Measurements from ENCODE around the gene CDIP1.

The CDIP1 gene

DNA sequence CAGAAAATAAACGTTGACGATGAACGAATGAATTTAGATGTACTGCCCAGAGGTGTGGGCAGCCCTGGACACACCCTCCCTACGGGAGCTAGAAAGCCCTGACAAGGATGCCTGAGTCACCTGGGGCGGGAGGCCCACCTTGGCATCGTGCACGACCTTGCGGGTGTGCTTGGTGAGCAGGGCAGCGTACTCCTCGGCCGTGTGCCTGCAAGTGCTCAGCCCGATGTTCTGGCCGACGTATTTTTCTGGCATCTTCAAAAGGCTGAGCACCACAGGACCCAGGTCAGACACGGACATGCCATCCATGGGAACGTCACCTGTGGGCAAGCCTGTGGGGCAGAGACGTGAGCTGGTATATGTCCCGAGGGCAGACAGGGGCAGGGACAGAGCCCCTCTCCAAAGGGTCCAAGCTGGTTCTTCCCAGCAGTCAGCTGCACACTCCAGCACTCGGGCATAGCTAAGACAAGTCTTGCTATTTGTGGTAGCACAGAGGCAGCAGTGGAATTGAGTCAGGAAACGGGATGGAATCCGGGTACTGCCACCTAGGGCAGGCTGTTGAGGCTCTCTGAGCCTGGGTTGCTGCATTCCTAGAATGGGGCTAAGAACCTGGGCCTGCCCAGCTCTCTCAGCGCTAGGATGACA lies 74.9 kb downstream of the CDIP1 start:
- Histone ChIP-seq H3K9me3 (ENCODE audit: low read length) (no peaks in the 10 kb centered on the region), H3K36me3 (ENCODE audit: insufficient read depth, low read length) (peaks cover 68% of the 10 kb centered on the region), H3K9me2 (ENCODE audit: low read depth, low read length) (no peaks in the 10 kb centered on the region), H3K9ac (ENCODE audit: low read length) (no peak overlapping the region), H3K4me1 (ENCODE audit: insufficient read depth, low read length, severe bottlenecking) (no peaks in the 10 kb centered on the region), H3F3A (ENCODE audit: insufficient read depth, low read length) (no peaks in the 10 kb centered on the region), H3K27me3 (ENCODE audit: insufficient read depth, low read length) (no peaks in the 10 kb centered on the region), H3K27ac (ENCODE audit: low read depth, low read length, poor library complexity, severe bottlenecking) (no peak overlapping the region), H3K4me2 (ENCODE audit: low read length) (no peak overlapping the region), H4K20me1 (ENCODE audit: insufficient read depth, low read length) (no peaks in the 10 kb centered on the region), H2AFZ (ENCODE audit: low read length) (no peak overlapping the region), H3K79me2 (ENCODE audit: insufficient read depth, low read length) (no peaks in the 10 kb centered on the region), H3K4me3 (ENCODE audit: low read depth, low read length, poor library complexity, severe bottlenecking) (no peak overlapping the region)
- TF ChIP-seq, protein P1, sequence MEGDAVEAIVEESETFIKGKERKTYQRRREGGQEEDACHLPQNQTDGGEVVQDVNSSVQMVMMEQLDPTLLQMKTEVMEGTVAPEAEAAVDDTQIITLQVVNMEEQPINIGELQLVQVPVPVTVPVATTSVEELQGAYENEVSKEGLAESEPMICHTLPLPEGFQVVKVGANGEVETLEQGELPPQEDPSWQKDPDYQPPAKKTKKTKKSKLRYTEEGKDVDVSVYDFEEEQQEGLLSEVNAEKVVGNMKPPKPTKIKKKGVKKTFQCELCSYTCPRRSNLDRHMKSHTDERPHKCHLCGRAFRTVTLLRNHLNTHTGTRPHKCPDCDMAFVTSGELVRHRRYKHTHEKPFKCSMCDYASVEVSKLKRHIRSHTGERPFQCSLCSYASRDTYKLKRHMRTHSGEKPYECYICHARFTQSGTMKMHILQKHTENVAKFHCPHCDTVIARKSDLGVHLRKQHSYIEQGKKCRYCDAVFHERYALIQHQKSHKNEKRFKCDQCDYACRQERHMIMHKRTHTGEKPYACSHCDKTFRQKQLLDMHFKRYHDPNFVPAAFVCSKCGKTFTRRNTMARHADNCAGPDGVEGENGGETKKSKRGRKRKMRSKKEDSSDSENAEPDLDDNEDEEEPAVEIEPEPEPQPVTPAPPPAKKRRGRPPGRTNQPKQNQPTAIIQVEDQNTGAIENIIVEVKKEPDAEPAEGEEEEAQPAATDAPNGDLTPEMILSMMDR (IDR thresholded peaks at IDR 0.05; ENCODE audit: low read length): no peak
- no peak for TF ChIP-seq EZH2 (IDR thresholded peaks at IDR 0.05; ENCODE audit: borderline replicate concordance, low read length)

DNA sequence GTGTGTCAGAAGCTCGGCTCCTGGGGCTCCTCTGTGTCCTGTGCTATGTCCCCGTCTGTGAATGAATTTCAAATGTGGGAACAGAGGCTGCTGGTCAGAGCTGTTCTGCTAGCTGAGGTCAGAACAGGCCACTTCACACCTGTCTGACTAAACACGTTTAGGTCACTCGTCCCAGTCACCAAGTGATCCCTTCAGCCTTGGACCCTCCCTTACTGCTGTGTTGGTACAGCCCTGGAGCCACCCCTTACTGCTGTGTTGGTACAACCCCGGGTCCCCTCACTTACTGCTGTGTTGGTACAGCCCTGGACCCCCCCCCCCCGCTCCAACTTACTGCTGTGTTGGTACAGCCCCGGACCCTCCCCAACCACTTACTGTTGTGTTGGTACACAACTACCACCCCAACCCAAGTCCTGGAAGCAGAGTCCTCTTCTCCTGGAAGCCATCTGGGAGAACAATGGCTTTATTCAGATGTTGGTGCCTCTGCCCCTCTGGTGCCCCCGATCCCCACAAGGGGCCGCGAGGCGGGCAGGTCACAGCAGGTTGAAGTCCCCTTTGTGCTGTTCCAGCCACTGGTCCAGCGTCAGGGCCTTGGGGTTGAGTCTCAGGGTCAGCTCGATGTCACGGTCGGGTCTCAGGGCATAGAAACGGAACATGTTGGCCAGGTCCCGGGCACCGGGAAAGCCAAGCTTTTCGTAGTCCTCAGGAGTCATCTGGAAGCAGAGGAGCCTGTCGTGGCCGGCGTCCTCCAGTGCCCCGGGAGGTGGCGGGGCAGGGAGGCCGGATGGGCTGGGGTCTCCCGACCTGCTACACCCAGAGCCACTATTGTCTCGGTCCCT lies 77.1 kb downstream of the CDIP1 start:
- Histone ChIP-seq H3K4me2 (ENCODE audit: low read length) (no peak overlapping the region), H3K79me2 (ENCODE audit: insufficient read depth, low read length) (no peaks in the 10 kb centered on the region), H3F3A (ENCODE audit: insufficient read depth, low read length) (no peaks in the 10 kb centered on the region), H4K20me1 (ENCODE audit: insufficient read depth, low read length) (no peaks in the 10 kb centered on the region), H2AFZ (ENCODE audit: low read length) (no peak overlapping the region), H3K27me3 (ENCODE audit: insufficient read depth, low read length) (no peaks in the 10 kb centered on the region), H3K9me2 (ENCODE audit: low read depth, low read length) (no peaks in the 10 kb centered on the region), H3K9me3 (ENCODE audit: low read length) (no peaks in the 10 kb centered on the region), H3K9ac (ENCODE audit: low read length) (no peak overlapping the region), H3K27ac (ENCODE audit: low read depth, low read length, poor library complexity, severe bottlenecking) (no peak overlapping the region), H3K4me1 (ENCODE audit: insufficient read depth, low read length, severe bottlenecking) (no peaks in the 10 kb centered on the region), H3K4me3 (ENCODE audit: low read depth, low read length, poor library complexity, severe bottlenecking) (no peak overlapping the region), H3K36me3 (ENCODE audit: insufficient read depth, low read length) (peaks cover 61% of the 10 kb centered on the region)
- TF ChIP-seq, protein P1 (IDR thresholded peaks at IDR 0.05; ENCODE audit: low read length): no peak
- no peak for TF ChIP-seq EZH2 (IDR thresholded peaks at IDR 0.05; ENCODE audit: borderline replicate concordance, low read length)

DNA sequence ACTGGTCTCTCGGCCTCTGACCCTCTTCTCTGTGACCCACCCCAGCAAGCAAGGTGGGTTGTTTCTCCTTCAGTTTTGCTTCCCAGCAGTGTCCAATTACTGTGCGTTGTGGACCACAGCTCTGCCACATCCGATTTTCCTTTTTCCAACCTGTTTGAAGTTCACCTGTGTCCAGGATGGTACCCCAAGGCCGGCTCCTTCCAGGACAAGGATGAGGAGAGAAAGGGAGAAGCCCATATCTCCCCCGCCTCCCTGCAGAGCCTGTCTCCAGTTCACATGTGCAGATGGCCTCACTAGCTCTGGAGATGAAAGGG lies 77.7 kb downstream of the CDIP1 start:
- peaks cover 61% of the 10 kb centered on the region for H3K36me3 ChIP-seq (ENCODE audit: insufficient read depth, low read length)
- H3K9ac ChIP-seq (ENCODE audit: low read length): no peak overlapping the region
- H3K4me2 ChIP-seq (ENCODE audit: low read length): no peak overlapping the region
- no peak overlapping the region for H3K4me3 ChIP-seq (ENCODE audit: low read depth, low read length, poor library complexity, severe bottlenecking)
- H3K27me3 ChIP-seq (ENCODE audit: insufficient read depth, low read length): no peaks in the 10 kb centered on the region
- no peaks in the 10 kb centered on the region for H3K4me1 ChIP-seq (ENCODE audit: insufficient read depth, low read length, severe bottlenecking)
- H3K79me2 ChIP-seq (ENCODE audit: insufficient read depth, low read length): no peaks in the 10 kb centered on the region
- no peak overlapping the region for H2AFZ ChIP-seq (ENCODE audit: low read length)
- H3K9me3 ChIP-seq (ENCODE audit: low read length): no peaks in the 10 kb centered on the region
- no peaks in the 10 kb centered on the region for H3F3A ChIP-seq (ENCODE audit: insufficient read depth, low read length)
- H3K27ac ChIP-seq (ENCODE audit: low read depth, low read length, poor library complexity, severe bottlenecking): no peak overlapping the region
- TF ChIP-seq, protein P1 (IDR thresholded peaks at IDR 0.05; ENCODE audit: low read length): no peak
- no peak for TF ChIP-seq EZH2 (IDR thresholded peaks at IDR 0.05; ENCODE audit: borderline replicate concordance, low read length)
- no peaks in the 10 kb centered on the region for H4K20me1 ChIP-seq (ENCODE audit: insufficient read depth, low read length)
- no peaks in the 10 kb centered on the region for H3K9me2 ChIP-seq (ENCODE audit: low read depth, low read length)

All from OCI-LY1 (cell line).